Measurements from ENCODE around the gene NTHL1. TPM values are rescaled to one million over a fixed set of nuclear protein-coding genes. Genes with fewer than 3 reads are reported as not detected.

Gene NTHL1
- total and polyA plus RNA-seq, 9 of the 15 experiments (the other 6 are each of a cell fraction or from before 2014, with no cell fraction given) = 1.1 to 58.8 (median 17.6) TPM

DNA sequence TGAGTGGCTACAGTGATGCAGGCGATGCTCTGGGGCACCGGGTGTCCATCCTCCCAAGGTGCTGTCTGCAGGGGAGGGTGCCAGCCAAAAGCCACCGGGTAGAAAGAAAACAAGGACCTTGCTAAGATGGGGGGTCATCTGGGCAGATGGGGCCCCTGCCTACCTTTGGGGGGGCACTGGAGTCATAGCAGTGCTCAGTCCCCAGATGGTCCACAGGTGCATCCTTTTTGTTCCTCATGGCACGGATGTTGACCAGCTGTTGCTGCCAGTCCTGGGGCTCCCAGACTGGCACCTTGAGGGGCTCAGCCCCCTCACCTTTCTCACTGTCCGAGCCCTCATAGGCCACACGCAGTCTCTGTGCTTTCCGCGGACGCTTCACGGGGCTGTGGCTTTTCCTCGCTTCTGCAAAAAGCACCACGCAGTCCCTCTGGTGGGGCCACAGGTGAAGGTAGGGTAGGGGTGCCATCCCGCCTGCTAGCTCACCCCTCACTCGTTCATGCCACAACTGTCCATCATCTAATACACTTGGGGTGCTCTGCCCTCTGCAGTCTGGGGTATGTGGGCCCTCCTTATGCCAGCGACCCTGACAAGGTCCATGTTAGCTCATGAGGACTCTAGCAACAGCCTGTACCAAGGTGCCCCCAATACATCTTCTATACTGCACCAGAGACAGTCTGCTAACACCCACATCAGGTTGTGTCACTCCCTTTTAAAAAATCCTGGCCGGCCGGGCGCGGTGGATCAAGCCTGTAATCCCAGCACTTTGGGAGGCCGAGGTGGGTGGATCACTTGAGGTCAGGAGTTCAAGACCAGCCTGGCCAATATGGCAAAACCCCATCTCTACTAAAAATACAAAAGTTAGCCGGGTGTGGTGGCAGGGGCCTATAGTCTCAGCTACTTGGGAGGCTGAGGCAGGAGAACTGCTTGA, 1.4 kb downstream of the NTHL1 start:
- ChIA-PET POLR2A (interaction anchor here (1.1 to 3.2 kb wide), 3 partner anchors 9 to 108 kb away, joined by 6 to 24 read pairs (median 7); partner anchors contain the start of genes RPS2 and TRAF7), CTCF (ENCODE audit: low intra/inter-chr PET ratio) (no interaction called here)
- H3K9me1 ChIP-seq (ENCODE audit: control insufficient read depth, insufficient read depth, low read length) = no peaks in the 10 kb centered on the region
- in situ Hi-C loops (cut with MboI) = no loop called here
- H3K36me3 ChIP-seq (ENCODE audit: control insufficient read depth, insufficient read depth, low read length) = peaks cover 33% of the 10 kb centered on the region; the same call in 1 of the 3 replicates
- H3K9ac ChIP-seq (ENCODE audit: insufficient read depth in 1 of 2, low read depth in 2 of 2, low read length in 2 of 2) = peak overlapping the region in 1 of 2 experiments; percentile 89; a peak in 2 of 4 replicates
- TF ChIP-seq KDM2B (CRISPR knock-in tag; IDR thresholded peaks at IDR 0.05) = no peak
- no peak for TF ChIP-seq SMARCB1 (IDR thresholded peaks at IDR 0.05; ENCODE audit: insufficient read length, low read depth)
- no peak for TF ChIP-seq CBFA2T2 (conservative IDR thresholded peaks at IDR 0.05)
- TF ChIP-seq MED1 (CRISPR knock-in tag; IDR thresholded peaks at IDR 0.05; ENCODE audit: borderline replicate concordance) = no peak
- no peak for TF ChIP-seq RBFOX2 (IDR thresholded peaks at IDR 0.05; ENCODE audit: low read depth, low read length)
- TF ChIP-seq TAF1 (IDR thresholded peaks at IDR 0.05; ENCODE audit: control insufficient read depth, extremely low read depth, insufficient read depth, low read length, severe bottlenecking) = no peak
- no peak for TF ChIP-seq YBX1 (IDR thresholded peaks at IDR 0.05)
- TF ChIP-seq, protein P1, sequence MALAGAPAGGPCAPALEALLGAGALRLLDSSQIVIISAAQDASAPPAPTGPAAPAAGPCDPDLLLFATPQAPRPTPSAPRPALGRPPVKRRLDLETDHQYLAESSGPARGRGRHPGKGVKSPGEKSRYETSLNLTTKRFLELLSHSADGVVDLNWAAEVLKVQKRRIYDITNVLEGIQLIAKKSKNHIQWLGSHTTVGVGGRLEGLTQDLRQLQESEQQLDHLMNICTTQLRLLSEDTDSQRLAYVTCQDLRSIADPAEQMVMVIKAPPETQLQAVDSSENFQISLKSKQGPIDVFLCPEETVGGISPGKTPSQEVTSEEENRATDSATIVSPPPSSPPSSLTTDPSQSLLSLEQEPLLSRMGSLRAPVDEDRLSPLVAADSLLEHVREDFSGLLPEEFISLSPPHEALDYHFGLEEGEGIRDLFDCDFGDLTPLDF (CRISPR knock-in tag; IDR thresholded peaks at IDR 0.05) = no peak
- no peak for TF ChIP-seq POLR3G (IDR thresholded peaks at IDR 0.05; ENCODE audit: extremely low read depth, insufficient read length, insufficient replicate concordance)
- no peak for TF ChIP-seq ZNF146 (CRISPR knock-in tag; IDR thresholded peaks at IDR 0.05; ENCODE audit: unreplicated experiment)
- TF ChIP-seq, protein P2, sequence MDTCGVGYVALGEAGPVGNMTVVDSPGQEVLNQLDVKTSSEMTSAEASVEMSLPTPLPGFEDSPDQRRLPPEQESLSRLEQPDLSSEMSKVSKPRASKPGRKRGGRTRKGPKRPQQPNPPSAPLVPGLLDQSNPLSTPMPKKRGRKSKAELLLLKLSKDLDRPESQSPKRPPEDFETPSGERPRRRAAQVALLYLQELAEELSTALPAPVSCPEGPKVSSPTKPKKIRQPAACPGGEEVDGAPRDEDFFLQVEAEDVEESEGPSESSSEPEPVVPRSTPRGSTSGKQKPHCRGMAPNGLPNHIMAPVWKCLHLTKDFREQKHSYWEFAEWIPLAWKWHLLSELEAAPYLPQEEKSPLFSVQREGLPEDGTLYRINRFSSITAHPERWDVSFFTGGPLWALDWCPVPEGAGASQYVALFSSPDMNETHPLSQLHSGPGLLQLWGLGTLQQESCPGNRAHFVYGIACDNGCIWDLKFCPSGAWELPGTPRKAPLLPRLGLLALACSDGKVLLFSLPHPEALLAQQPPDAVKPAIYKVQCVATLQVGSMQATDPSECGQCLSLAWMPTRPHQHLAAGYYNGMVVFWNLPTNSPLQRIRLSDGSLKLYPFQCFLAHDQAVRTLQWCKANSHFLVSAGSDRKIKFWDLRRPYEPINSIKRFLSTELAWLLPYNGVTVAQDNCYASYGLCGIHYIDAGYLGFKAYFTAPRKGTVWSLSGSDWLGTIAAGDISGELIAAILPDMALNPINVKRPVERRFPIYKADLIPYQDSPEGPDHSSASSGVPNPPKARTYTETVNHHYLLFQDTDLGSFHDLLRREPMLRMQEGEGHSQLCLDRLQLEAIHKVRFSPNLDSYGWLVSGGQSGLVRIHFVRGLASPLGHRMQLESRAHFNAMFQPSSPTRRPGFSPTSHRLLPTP (IDR thresholded peaks at IDR 0.05; ENCODE audit: borderline replicate concordance, extremely low read depth, insufficient read length) = no peak
- no peak for TF ChIP-seq CBFA2T3 (IDR thresholded peaks at IDR 0.05)
- no peak for TF ChIP-seq SREBF2 (CRISPR knock-in tag; IDR thresholded peaks at IDR 0.05)
- TF ChIP-seq NCOA1 (IDR thresholded peaks at IDR 0.05; ENCODE audit: low read depth) = no peak
- no peak for TF ChIP-seq HDAC3 (IDR thresholded peaks at IDR 0.05; ENCODE audit: borderline replicate concordance, partially characterized antibody)
- no peak for TF ChIP-seq ARID2 (IDR thresholded peaks at IDR 0.05)
- TF ChIP-seq ARID1B (IDR thresholded peaks at IDR 0.05) = no peak
- BruUV-seq (replicated peaks) = no TSS peak
- peaks cover 20% of the 10 kb centered on the region for H3K79me2 ChIP-seq (ENCODE audit: control insufficient read depth, insufficient read depth, low read length)
- FAIRE-seq (no peak), ATAC-seq (no peak), DNase-seq (ENCODE audit: extremely low read depth in 1 of 4, low spot score in 3 of 4) (no peak)
- WGBS (ENCODE audit: insufficient coverage, low coverage, missing lambda C conversion rate) = 81% methylated on average over 21 of the region's 21 CpGs
- H3K27ac ChIP-seq (ENCODE audit: extremely low read depth, low read depth, low read length) = no peak overlapping the region
- H3K4me1 ChIP-seq (replicated peaks in 1 of 2; ENCODE audit: control insufficient read depth in 2 of 2, insufficient read depth in 2 of 2, low read length in 2 of 2) = peaks cover 11 to 66% of the 10 kb centered on the region in 2 experiments; a peak in 4 of 5 replicates
- no peaks in the 10 kb centered on the region for H4K20me1 ChIP-seq (replicated peaks; ENCODE audit: control insufficient read depth, insufficient read depth, low read length)
- no peak overlapping the region for H2AFZ ChIP-seq (ENCODE audit: low read depth, low read length)
- no peaks in the 10 kb centered on the region for H3K9me3 ChIP-seq (replicated peaks; ENCODE audit: control insufficient read depth, insufficient read depth, low read depth, low read length)
- intact Hi-C loops (cut with micrococcal nuclease) = no loop called here
- no peak overlapping the region for H3K4me3 ChIP-seq
- H3K4me2 ChIP-seq (ENCODE audit: insufficient read depth, low read length) = peak overlapping the region; percentile 91; the same call in 1 of the 2 replicates
- H3K27me3 ChIP-seq (ENCODE audit: control insufficient read depth in 2 of 2, insufficient read depth in 2 of 2, low read length in 2 of 2) = no peaks in the 10 kb centered on the region

All from K562 (cell line).